Uterus (tissue), 4 donors: ENCODE results near the gene DPEP2NB. TPM values are rescaled to one million over a fixed set of nuclear protein-coding genes. Genes with fewer than 3 reads are reported as not detected.
"Not testable (repeated sequence)": the region's sequence is repeated elsewhere in the genome, so short reads cannot be mapped to it uniquely, and the experiment has no call there.

Source experiments
- DNase-seq, 2 donors: peaks; one replicate each; pipeline ENCODE4 v3.0.0-alpha.2; 2019 to 2020
- H3K27ac ChIP-seq, 2 donors: fragments of 200-600 bp; sonication (generic); 1 replicate in 1 of 2; 2 replicates in 1 of 2; pipeline ENCODE4 v1.5.1; 2016 to 2018
- H3K27me3 ChIP-seq, 2 donors: fragments of 200-600 bp; sonication (generic); one replicate each; pipeline ENCODE4 v1.5.1; 2018 to 2019; ENCODE audit warnings: control low read depth in 1 of 2
- H3K36me3 ChIP-seq, 2 donors: fragments of 200-600 bp; sonication (generic); one replicate each; pipeline ENCODE4 v1.5.1; 2019; ENCODE audit warnings: control low read depth in 1 of 2
- H3K4me1 ChIP-seq, 2 donors: fragments of 200-600 bp; sonication (generic); one replicate each; pipeline ENCODE4 v1.5.1; 2018 to 2019; ENCODE audit warnings: control low read depth in 1 of 2
- H3K4me3 ChIP-seq, 2 donors: fragments of 200-600 bp; sonication (generic); 1 replicate in 1 of 2; 2 replicates in 1 of 2; pipeline ENCODE4 v1.5.1; 2018 to 2019; ENCODE audit warnings: mild to moderate bottlenecking in 1 of 2
- H3K9me3 ChIP-seq, 2 donors: fragments of 200-600 bp; sonication (generic); one replicate each; pipeline ENCODE4 v1.5.1; 2019; ENCODE audit warnings: control low read depth in 1 of 2
- POLR2A ChIP-seq, 2 donors: fragments of 450-650 bp; IDR thresholded peaks; one replicate each; pipeline ENCODE4 v1.6.1; 2016; ENCODE audit warnings: antibody characterized with exemption in 2 of 2, mild to moderate bottlenecking in 1 of 2, moderate library complexity in 1 of 2
- intact Hi-C: fragments of 100-400 bp; cut with DNase I; formaldehyde crosslinking; loops from one replicate; pipeline ENCODE4 v1.15.1; 2023; ENCODE audit warnings: low total_unique reads
- total RNA-seq, 4 donors: library from RNA; depleted of rRNA in 3 of 4; stranded (reverse); fragments of >200 nt in 3 of 4; gene quantifications; one replicate each; pipeline versions ENCODE4 v1.1.0 to v1.2.4, GENCODE V29; 2014 to 2023
- TF ChIP-seq, protein P1 (sequence below), 4 experiments: fragments of 200-600 bp in 2 of 4; fragments of 450-650 bp in 2 of 4; sonication (generic) in 2 of 4; IDR thresholded peaks; one replicate each; pipeline ENCODE4 v1.5.1; 2016 to 2019; ENCODE audit warnings: antibody characterized with exemption in 4 of 4, mild to moderate bottlenecking in 2 of 4, moderate library complexity in 1 of 4
- donor health status: DM: yes; HTN: yes; CAD: no.

The DPEP2NB gene
- total RNA-seq, 4 donors from 2014 or later, result not detected

DNA sequence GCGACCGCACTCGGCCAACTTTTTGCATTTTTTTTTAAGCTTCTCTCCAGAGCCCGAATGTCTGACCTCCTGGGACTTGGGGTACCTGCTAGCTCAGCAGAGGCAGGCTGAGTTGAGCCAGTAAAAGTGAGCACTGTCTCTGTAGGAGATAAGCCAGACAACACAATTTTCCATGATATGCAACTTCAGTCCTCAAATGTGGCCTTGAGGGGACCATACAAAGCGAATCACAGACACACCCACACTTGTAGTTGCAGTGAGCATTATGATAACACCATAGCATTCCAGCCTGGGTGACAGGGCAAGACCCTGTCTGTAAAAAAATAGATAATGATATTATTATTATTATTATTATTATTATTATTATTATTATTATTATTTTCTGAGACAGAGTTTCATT is 19.0 kb downstream of the DPEP2NB start:
- H3K9me3 ChIP-seq, result no peaks in the 10 kb centered on the region
- intact Hi-C loops, result no loop called here
- H3K36me3 ChIP-seq, result no peaks in the 10 kb centered on the region
- H3K27ac ChIP-seq, result no peak overlapping the region
- H3K4me1 ChIP-seq, result peaks cover 0 to 11% of the 10 kb centered on the region in 2 donors
- DNase-seq, result no peak
- no peak for TF ChIP-seq POLR2A (IDR thresholded peaks at IDR 0.05)
- TF ChIP-seq, protein P1, sequence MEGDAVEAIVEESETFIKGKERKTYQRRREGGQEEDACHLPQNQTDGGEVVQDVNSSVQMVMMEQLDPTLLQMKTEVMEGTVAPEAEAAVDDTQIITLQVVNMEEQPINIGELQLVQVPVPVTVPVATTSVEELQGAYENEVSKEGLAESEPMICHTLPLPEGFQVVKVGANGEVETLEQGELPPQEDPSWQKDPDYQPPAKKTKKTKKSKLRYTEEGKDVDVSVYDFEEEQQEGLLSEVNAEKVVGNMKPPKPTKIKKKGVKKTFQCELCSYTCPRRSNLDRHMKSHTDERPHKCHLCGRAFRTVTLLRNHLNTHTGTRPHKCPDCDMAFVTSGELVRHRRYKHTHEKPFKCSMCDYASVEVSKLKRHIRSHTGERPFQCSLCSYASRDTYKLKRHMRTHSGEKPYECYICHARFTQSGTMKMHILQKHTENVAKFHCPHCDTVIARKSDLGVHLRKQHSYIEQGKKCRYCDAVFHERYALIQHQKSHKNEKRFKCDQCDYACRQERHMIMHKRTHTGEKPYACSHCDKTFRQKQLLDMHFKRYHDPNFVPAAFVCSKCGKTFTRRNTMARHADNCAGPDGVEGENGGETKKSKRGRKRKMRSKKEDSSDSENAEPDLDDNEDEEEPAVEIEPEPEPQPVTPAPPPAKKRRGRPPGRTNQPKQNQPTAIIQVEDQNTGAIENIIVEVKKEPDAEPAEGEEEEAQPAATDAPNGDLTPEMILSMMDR (IDR thresholded peaks at IDR 0.05), result no peak
- H3K4me3 ChIP-seq, result no peak overlapping the region
- H3K27me3 ChIP-seq, result no peaks in the 10 kb centered on the region

DNA sequence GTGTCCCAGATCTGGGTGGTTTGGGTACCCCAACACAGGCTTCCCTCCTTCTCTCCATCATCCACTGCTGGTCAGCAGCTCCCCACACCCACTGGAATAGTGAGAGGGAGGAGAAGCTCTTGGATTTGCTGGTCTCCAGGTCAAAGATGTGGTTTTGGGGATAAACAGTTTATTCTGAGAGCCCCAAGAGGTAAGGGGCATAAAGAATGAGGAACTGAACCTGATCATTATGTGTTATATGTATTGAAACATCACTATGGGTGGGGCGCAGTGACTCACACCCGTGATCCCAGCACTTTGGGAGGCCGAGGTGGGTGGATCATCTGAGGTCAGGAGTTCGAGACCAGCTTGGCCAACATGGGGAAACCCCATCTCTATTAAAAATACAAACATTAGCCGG is 20.3 kb downstream of the DPEP2NB start:
- no peak overlapping the region for H3K4me3 ChIP-seq
- no peak for DNase-seq
- H3K36me3 ChIP-seq, result no peaks in the 10 kb centered on the region
- H3K9me3 ChIP-seq, result no peaks in the 10 kb centered on the region
- TF ChIP-seq, protein P1 (IDR thresholded peaks at IDR 0.05), result no peak
- no peak for TF ChIP-seq POLR2A (IDR thresholded peaks at IDR 0.05)
- intact Hi-C loops, result no loop called here
- H3K27ac ChIP-seq, result no peak overlapping the region
- peaks cover 0 to 11% of the 10 kb centered on the region in 2 donors for H3K4me1 ChIP-seq
- no peaks in the 10 kb centered on the region for H3K27me3 ChIP-seq

DNA sequence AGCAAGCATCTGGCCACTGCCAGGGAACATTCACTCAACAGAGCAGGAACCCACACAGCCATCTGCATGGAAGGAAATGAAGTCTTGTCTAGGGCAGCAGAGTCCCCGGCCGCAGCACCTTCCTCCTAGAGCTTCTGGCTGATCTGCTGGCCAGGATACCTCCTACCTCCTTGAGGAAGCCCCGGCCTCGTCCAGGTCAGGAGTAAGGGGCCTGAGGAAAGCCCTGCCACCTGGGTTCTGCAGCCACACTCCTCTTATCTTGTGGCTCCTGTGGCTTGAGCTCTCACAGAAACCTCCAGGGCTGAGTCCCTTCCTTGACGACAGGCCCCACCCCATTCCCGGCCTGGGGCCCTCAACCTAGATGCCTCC is 21.7 kb downstream of the DPEP2NB start:
- DNase-seq, intact Hi-C loops, H3K9me3 ChIP-seq, H3K4me3 ChIP-seq, H3K36me3 ChIP-seq, H3K27me3 ChIP-seq: not testable (repeated sequence)
- peaks cover 0 to 11% of the 10 kb centered on the region in 2 donors for H3K4me1 ChIP-seq
- peak overlapping the region; percentile 45 to 74 for H3K27ac ChIP-seq

DNA sequence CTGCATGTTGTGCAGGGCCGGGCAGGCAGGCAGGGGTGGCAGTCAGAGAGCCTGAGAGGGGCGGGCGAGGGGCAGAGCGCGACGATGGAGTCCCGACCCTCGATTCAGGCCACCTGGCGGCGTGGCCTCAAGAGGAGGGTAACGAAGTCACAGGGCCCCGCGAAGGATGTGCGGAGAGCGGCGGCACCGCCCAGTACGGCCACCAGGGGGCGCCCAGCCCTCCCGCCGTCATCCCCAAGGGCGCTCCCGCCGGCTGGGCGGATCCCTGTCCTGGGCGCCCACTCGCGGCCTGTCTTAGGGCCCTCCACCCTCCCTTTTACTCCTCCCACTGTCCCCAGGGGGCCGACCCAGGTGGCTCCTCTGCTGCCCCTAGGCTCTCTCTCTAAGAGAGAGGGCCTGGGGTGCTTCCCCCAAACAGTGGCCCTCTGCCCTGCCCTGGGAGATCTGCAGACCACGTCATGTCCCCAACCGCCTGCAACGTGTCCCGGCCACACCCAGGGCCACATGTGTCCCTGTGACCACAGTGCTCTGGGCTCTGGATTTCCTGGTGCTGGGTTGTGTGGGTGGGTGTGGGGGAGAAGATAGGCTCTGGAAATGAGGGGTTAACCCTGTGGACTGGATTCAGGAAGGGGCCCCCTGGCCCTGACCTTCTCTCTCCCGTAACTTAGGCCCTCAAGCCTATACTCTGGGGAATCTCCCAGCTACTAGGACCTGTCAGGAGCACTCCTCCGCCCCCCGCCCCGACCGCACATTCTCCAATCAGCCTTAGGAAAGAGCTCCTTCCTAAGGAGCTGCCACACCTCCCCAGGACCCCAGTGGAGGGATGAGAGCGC is 22.3 kb downstream of the DPEP2NB start:
- intact Hi-C loops, result no loop called here
- peak overlapping the region; percentile 14 to 25 for H3K4me3 ChIP-seq
- peak overlapping the region; percentile 45 to 74 for H3K27ac ChIP-seq
- peaks cover 0 to 11% of the 10 kb centered on the region in 2 donors for H3K4me1 ChIP-seq
- no peaks in the 10 kb centered on the region for H3K27me3 ChIP-seq
- DNase-seq, result peak; percentile 72 to 77
- no peaks in the 10 kb centered on the region for H3K36me3 ChIP-seq
- TF ChIP-seq, protein P1 (IDR thresholded peaks at IDR 0.05), result peak; percentile 96 to 99 (median 97)
- peak in 1 of 2 donors; percentile 35 for TF ChIP-seq POLR2A (IDR thresholded peaks at IDR 0.05)
- H3K9me3 ChIP-seq, result no peaks in the 10 kb centered on the region

DNA sequence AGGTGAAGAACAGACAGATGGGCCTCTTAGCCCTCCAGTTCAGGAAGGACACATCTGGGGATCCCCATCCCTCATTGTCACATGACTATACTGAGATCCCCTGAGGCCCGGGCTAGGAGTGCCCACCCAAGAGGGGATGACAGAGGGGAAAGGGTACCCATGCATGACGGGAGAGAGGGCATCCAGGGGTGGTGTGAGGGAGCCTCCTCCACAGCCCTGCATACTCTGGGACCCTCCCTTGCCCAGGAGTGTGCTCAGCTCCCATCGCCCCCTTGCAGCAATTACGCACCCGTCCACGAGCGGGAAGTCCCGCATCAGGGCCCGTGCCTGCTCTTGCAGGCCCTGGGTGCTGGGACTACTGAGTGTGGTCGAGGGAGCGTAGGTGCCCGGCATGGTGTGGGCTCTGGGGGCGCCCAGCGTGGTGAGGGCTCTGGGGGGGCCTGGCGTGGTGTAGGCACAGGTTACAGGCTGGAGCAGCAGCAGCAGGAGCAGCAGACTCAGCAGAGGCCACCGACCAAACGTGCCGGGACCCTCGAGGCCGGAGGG is 23.0 kb downstream of the DPEP2NB start:
- Histone ChIP-seq H3K36me3 (no peaks in the 10 kb centered on the region), H3K4me3 (peak overlapping the region in 1 of 2 donors; percentile 25), H3K9me3 (no peaks in the 10 kb centered on the region), H3K27ac (peak overlapping the region in 1 of 2 donors; percentile 74), H3K4me1 (peaks cover 0 to 11% of the 10 kb centered on the region in 2 donors), H3K27me3 (no peaks in the 10 kb centered on the region)
- DNase-seq, result no peak
- TF ChIP-seq, protein P1 (IDR thresholded peaks at IDR 0.05), result no peak
- no peak for TF ChIP-seq POLR2A (IDR thresholded peaks at IDR 0.05)
- intact Hi-C loops, result no loop called here
